Fibroblast of lung (primary cell): ENCODE data around the gene ECD.

Source experiments
- EZH2 ChIP-seq: IDR thresholded peaks from 2 replicates; pipeline ENCODE4 v1.5.1; 2012; ENCODE audit warnings: low read length, control low read depth, mild to moderate bottlenecking; ENCODE audit errors: missing control alignments
- TF ChIP-seq, protein P1 (sequence below), 2 donors: IDR thresholded peaks in 1 of 2; conservative IDR thresholded peaks in 1 of 2; 1 replicate in 1 of 2; 2 replicates in 1 of 2; pipeline ENCODE4 v1.5.1; 2011 to 2012; ENCODE audit warnings: low read length in 2 of 2, control low read depth in 1 of 2, inconsistent platforms in 1 of 2, low read depth in 1 of 2, mild to moderate bottlenecking in 1 of 2

DNA sequence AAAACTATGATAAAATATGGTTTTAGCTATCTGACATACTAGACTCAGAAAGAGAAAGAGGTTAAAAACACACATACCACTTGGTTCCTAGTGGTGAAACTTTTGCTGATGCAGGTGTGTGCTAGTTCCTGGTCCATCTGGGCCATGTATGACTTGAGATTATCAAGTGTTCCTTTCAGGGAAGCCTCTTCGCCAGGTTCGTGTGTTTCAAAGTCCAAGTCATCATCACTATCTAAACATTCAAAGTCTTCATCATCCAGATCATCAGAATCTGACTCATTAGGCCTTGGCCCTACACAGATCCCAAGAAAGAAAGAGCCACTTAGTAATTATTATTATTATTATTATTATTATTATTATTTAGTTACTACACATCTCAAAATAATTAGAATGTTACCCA, 31.2 kb downstream of the ECD start:
- TF ChIP-seq, protein P1, sequence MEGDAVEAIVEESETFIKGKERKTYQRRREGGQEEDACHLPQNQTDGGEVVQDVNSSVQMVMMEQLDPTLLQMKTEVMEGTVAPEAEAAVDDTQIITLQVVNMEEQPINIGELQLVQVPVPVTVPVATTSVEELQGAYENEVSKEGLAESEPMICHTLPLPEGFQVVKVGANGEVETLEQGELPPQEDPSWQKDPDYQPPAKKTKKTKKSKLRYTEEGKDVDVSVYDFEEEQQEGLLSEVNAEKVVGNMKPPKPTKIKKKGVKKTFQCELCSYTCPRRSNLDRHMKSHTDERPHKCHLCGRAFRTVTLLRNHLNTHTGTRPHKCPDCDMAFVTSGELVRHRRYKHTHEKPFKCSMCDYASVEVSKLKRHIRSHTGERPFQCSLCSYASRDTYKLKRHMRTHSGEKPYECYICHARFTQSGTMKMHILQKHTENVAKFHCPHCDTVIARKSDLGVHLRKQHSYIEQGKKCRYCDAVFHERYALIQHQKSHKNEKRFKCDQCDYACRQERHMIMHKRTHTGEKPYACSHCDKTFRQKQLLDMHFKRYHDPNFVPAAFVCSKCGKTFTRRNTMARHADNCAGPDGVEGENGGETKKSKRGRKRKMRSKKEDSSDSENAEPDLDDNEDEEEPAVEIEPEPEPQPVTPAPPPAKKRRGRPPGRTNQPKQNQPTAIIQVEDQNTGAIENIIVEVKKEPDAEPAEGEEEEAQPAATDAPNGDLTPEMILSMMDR (conservative IDR thresholded peaks at IDR 0.05 in 1 of 2, IDR thresholded peaks at IDR 0.05 in 1 of 2; ENCODE audit: low read depth in 1 of 2, low read length in 2 of 2) = no peak
- TF ChIP-seq EZH2 = no peak
